ENCODE measurements around the gene KCNQ1.
A peak's percentile ranks its signal among the peaks of the same experiment; 100 is the strongest.

The KCNQ1 gene

GRCh38 chr11:2525166-2525861, 80.5 kb downstream of the KCNQ1 start:
- no peak for TF ChIP-seq POLR2AphosphoS5 (IDR thresholded peaks at IDR 0.05; ENCODE audit: low read depth, low read length)
- no peak for TF ChIP-seq TAF1 (IDR thresholded peaks at IDR 0.05; ENCODE audit: borderline replicate concordance, low read depth, low read length)
- no peak for TF ChIP-seq POLR2A (IDR thresholded peaks at IDR 0.05; ENCODE audit: low read depth, low read length)
- peak; percentile 11 for DNase-seq (ENCODE audit: insufficient read length)
- FAIRE-seq: no peak

GRCh38 chr11:2525941-2526807, 81.4 kb downstream of the KCNQ1 start:
- FAIRE-seq: no peak
- peak; percentile 10 for DNase-seq (ENCODE audit: insufficient read length)
- TF ChIP-seq TAF1 (IDR thresholded peaks at IDR 0.05; ENCODE audit: borderline replicate concordance, low read depth, low read length) (no peak), POLR2A (IDR thresholded peaks at IDR 0.05; ENCODE audit: low read depth, low read length) (no peak), POLR2AphosphoS5 (IDR thresholded peaks at IDR 0.05; ENCODE audit: low read depth, low read length) (no peak)

DNA sequence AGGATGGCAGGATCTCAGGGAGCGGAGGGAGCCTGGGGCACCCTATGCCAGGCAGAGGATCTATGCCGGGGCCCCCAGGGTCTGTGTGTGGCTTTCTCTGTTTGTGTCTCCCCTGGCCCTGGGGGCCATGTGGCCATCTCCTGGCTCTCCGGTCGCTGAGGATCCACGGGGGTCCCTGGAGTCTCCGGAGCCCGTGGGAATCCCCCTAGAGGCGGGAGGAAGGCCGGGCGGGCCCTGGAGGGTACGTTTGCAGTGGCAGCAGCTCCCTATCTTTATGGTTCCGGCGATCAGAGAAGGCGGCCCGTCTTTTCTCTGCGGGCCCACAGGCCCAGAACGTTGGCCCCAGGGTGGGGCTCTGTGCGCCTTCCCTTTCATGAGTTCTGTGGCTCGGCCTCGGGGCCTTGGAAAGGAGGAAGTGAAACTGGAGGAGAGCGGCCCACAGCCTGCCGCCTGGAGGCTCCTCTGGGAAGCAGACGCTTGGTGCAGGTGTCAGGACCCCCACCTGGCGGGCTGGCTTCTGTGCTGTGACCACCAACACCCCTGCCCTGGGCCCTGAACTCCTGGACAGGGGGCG, 82.1 kb downstream of the KCNQ1 start:
- no peak for FAIRE-seq
- TF ChIP-seq POLR2A (IDR thresholded peaks at IDR 0.05; ENCODE audit: low read depth, low read length) (no peak), TAF1 (IDR thresholded peaks at IDR 0.05; ENCODE audit: borderline replicate concordance, low read depth, low read length) (no peak), POLR2AphosphoS5 (IDR thresholded peaks at IDR 0.05; ENCODE audit: low read depth, low read length) (no peak)
- peak; percentile 69 for DNase-seq (ENCODE audit: insufficient read length)

DNA sequence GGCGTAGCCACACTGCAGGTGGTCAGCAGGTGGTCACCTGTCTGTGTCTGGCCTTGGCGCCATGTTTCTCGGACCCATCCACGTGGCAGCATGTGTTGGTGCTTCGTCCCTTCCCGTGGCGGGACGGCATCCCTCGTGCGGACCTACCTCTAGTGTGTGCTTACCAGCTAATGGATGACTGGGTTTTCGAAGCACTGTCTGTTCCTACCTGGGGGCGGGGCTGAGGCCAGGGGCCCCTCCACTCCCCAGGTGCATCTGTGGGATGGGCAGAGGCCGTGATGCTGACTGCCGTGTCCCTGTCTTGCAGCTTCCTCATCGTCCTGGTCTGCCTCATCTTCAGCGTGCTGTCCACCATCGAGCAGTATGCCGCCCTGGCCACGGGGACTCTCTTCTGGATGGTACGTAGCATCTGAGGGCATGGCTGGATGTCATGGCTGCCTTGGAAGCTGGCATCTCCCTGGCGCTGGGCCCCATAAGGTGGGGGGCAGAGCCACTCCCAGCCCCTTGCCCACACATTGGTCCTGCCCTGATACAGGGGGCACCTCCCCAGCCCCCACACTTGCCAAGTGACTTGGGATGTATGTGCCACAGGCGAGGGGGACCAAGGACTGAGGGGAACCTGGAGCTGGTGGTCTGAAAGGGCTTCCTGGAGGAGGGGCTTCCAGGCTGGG, 82.9 kb downstream of the KCNQ1 start:
- no peak for FAIRE-seq
- peak; percentile 2 for DNase-seq (ENCODE audit: insufficient read length)
- TF ChIP-seq POLR2AphosphoS5 (IDR thresholded peaks at IDR 0.05; ENCODE audit: low read depth, low read length): no peak
- no peak for TF ChIP-seq TAF1 (IDR thresholded peaks at IDR 0.05; ENCODE audit: borderline replicate concordance, low read depth, low read length)
- TF ChIP-seq POLR2A (IDR thresholded peaks at IDR 0.05; ENCODE audit: low read depth, low read length): no peak

DNA sequence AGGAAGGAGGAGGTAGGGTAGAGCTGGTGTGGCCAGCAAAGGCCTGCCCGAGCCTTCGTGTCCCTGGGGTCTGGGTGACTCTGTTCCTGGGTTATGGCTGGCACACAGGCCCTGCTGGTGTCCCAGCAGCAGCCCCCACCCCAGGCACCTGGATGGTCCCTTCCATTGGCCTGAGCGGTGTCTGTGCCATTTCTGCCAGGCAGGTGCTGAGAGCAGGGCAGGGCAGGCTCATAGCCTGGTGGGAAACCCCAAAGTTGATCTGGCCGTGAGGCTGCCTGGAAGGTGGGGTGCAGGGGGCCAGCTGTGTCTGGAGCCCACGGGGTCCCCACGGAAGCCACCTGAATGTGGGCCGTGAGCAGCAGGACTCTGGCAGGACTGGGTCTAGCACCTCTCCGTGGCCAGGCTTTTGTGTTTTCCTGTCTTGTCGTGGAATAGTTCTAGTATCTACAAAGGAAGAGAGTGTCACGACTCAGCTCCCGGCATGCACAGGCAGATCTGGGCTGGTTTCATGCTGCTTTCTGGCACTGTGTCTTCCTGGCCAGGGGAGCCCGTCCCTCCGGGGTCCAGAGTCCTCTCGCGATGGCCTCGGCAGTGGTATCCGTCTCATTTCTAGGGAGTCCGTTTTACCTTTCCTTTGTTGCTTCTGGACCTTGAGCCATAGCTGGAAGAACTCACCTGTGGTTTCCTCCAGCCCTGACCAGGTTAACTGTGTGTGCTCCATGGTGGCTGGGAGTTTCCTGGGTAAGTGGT, 83.7 kb downstream of the KCNQ1 start:
- FAIRE-seq (no peak), DNase-seq (ENCODE audit: insufficient read length) (no peak)
- TF ChIP-seq POLR2AphosphoS5 (IDR thresholded peaks at IDR 0.05; ENCODE audit: low read depth, low read length) (no peak), POLR2A (IDR thresholded peaks at IDR 0.05; ENCODE audit: low read depth, low read length) (no peak), TAF1 (IDR thresholded peaks at IDR 0.05; ENCODE audit: borderline replicate concordance, low read depth, low read length) (no peak)

- no peak for FAIRE-seq
- no peak for DNase-seq (ENCODE audit: insufficient read length)
- no peak for TF ChIP-seq POLR2AphosphoS5 (IDR thresholded peaks at IDR 0.05; ENCODE audit: low read depth, low read length)
- TF ChIP-seq POLR2A (IDR thresholded peaks at IDR 0.05; ENCODE audit: low read depth, low read length): no peak
- no peak for TF ChIP-seq TAF1 (IDR thresholded peaks at IDR 0.05; ENCODE audit: borderline replicate concordance, low read depth, low read length)
These were observed 84.4 kb downstream of the KCNQ1 start for GRCh38 chr11:2529173-2529572.

GRCh38 chr11:2529636-2530035, 84.8 kb downstream of the KCNQ1 start:
- no peak for FAIRE-seq
- no peak for DNase-seq (ENCODE audit: insufficient read length)
- TF ChIP-seq POLR2A (IDR thresholded peaks at IDR 0.05; ENCODE audit: low read depth, low read length) (no peak), TAF1 (IDR thresholded peaks at IDR 0.05; ENCODE audit: borderline replicate concordance, low read depth, low read length) (no peak), POLR2AphosphoS5 (IDR thresholded peaks at IDR 0.05; ENCODE audit: low read depth, low read length) (no peak)

- FAIRE-seq (no peak), DNase-seq (ENCODE audit: insufficient read length) (no peak)
- TF ChIP-seq POLR2AphosphoS5 (IDR thresholded peaks at IDR 0.05; ENCODE audit: low read depth, low read length) (no peak), TAF1 (IDR thresholded peaks at IDR 0.05; ENCODE audit: borderline replicate concordance, low read depth, low read length) (no peak), POLR2A (IDR thresholded peaks at IDR 0.05; ENCODE audit: low read depth, low read length) (no peak)
These were observed 85.5 kb downstream of the KCNQ1 start for GRCh38 chr11:2530131-2530854.

DNA sequence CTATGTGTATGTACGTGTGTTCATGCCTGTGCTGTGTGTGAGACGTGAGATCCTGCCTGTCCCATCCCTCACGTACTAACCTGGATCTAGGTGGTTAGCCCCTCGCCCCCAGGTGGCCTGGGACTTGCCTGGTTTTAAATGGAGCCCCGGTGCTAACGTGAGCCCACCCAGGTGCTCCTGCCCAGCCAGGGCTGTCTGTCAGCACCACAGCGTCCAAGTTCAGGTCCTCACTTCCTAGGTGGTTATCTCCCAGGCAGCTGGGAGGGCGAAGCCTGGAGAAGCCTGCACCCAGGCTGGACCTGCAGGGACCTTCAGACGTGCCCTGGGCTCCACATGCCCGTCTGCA, 86.0 kb downstream of the KCNQ1 start:
- TF ChIP-seq POLR2AphosphoS5 (IDR thresholded peaks at IDR 0.05; ENCODE audit: low read depth, low read length): no peak
- no peak for TF ChIP-seq POLR2A (IDR thresholded peaks at IDR 0.05; ENCODE audit: low read depth, low read length)
- TF ChIP-seq TAF1 (IDR thresholded peaks at IDR 0.05; ENCODE audit: borderline replicate concordance, low read depth, low read length): no peak
- FAIRE-seq (no peak), DNase-seq (ENCODE audit: insufficient read length) (no peak)

Data from GM12892 (cell line).